Esophagus squamous epithelium (tissue), 5 donors: ENCODE data around the gene WDR11. TPM values are rescaled to one million over a fixed set of nuclear protein-coding genes. Genes with fewer than 3 reads are reported as not detected.

Experiments used
- DNase-seq: peaks from one replicate; lab custom pipeline; 2025; lab: John Stamatoyannopoulos, UW
- H3K27ac ChIP-seq, 4 donors: fragments of 200-600 bp; sonication (generic); one replicate each; pipeline ENCODE4 v1.5.1; 2016 to 2019; ENCODE audit warnings: mild to moderate bottlenecking in 1 of 4
- H3K27me3 ChIP-seq, 4 donors: fragments of 200-600 bp; sonication (generic); 1 replicate in 3 of 4; 2 replicates in 1 of 4; pipeline versions ENCODE4 v1.5.1 to v1.6.0; 2017 to 2021; ENCODE audit warnings: antibody characterized with exemption in 1 of 4
- H3K36me3 ChIP-seq, 3 donors: fragments of 200-600 bp; sonication (generic); one replicate each; pipeline ENCODE4 v1.5.1; 2016 to 2019
- H3K4me1 ChIP-seq, 3 donors: fragments of 200-600 bp; sonication (generic); one replicate each; pipeline ENCODE4 v1.5.1; 2017 to 2019
- H3K4me3 ChIP-seq, 4 donors: fragments of 200-600 bp; sonication (generic); 1 replicate in 3 of 4; 2 replicates in 1 of 4; pipeline ENCODE4 v1.5.1; 2016 to 2019; ENCODE audit warnings: mild to moderate bottlenecking in 2 of 4, moderate library complexity in 1 of 4
- H3K9me3 ChIP-seq, 3 donors: fragments of 200-600 bp; sonication (generic); one replicate each; pipeline ENCODE4 v1.5.1; 2016 to 2019
- CTCF ChIP-seq, 6 experiments: fragments of 450-650 bp in 4 of 6; fragments of 200-600 bp in 2 of 6; sonication (generic) in 2 of 6; IDR thresholded peaks; one replicate each; pipeline ENCODE4 v1.5.1; 2016 to 2019; ENCODE audit warnings: antibody characterized with exemption in 6 of 6, mild to moderate bottlenecking in 4 of 6, moderate library complexity in 4 of 6
- POLR2A ChIP-seq, 4 donors: fragments of 450-650 bp; IDR thresholded peaks; one replicate each; pipeline ENCODE4 v1.6.1; 2017; ENCODE audit warnings: antibody characterized with exemption in 4 of 4, mild to moderate bottlenecking in 4 of 4, moderate library complexity in 3 of 4
- WGBS, 2 donors: methylation state at CpG; one replicate each; pipeline ENCODE4 v1.1.5; 2018; 5-methylcytosine and 5-hydroxymethylcytosine counted together
- intact Hi-C: fragments of 100-400 bp; cut with DNase I; formaldehyde crosslinking; loops from one replicate; pipeline ENCODE4 v1.15.0; 2022
- total RNA-seq, 4 donors: library from RNA; depleted of rRNA; stranded (reverse); fragments of >200 nt; gene quantifications; one replicate each; pipeline ENCODE4 v1.1.0, GENCODE V29; 2016
- donor health status: DM: yes; HTN: yes; CAD: no.

WDR11 gene
- total RNA-seq, 4 donors from 2014 or later, result 21.9 to 50.7 (median 39.2) TPM

GRCh38 chr10:120944586-120945125 is 93.5 kb downstream of the WDR11 start:
- intact Hi-C loops, result loop anchor here (5.0 kb wide), 2 partner anchors 663 to 793 kb away; no protein-coding TSS in a partner anchor
- Histone ChIP-seq H3K27ac (peak overlapping the region; percentile 72 to 81 (median 74)), H3K36me3 (no peaks in the 10 kb centered on the region), H3K4me3 (no peak overlapping the region), H3K27me3 (peaks cover 0 to 14% (median 0%) of the 10 kb centered on the region in 4 donors), H3K4me1 (peaks cover 3 to 51% (median 32%) of the 10 kb centered on the region in 3 donors), H3K9me3 (no peaks in the 10 kb centered on the region)
- DNase-seq, result no peak
- no peak for TF ChIP-seq POLR2A (IDR thresholded peaks at IDR 0.05)
- WGBS, 2 donors, result 100% methylated on average over 1 of the region's 4 CpGs; no CpG with 5 or more reads in 1 of the 2 donors

GRCh38 chr10:120945182-120945581 is 94.0 kb downstream of the WDR11 start:
- Histone ChIP-seq H3K36me3 (no peaks in the 10 kb centered on the region), H3K4me3 (no peak overlapping the region), H3K9me3 (no peaks in the 10 kb centered on the region), H3K4me1 (peaks cover 3 to 53% (median 32%) of the 10 kb centered on the region in 3 donors), H3K27me3 (peaks cover 0 to 17% (median 0%) of the 10 kb centered on the region in 4 donors), H3K27ac (peak overlapping the region; percentile 72 to 81 (median 74))
- no peak for DNase-seq
- 80 to 89% methylated on average over 1 of the region's 1 CpG for WGBS, 2 donors
- TF ChIP-seq POLR2A (IDR thresholded peaks at IDR 0.05) (no peak), CTCF (IDR thresholded peaks at IDR 0.05) (no peak)
- intact Hi-C loops, result loop anchor here (5.0 kb wide), 1 partner anchor 662 kb away; no protein-coding TSS in a partner anchor

GRCh38 chr10:120945801-120946302 is 94.7 kb downstream of the WDR11 start:
- peak overlapping the region; percentile 72 to 89 (median 77) for H3K27ac ChIP-seq
- TF ChIP-seq POLR2A (IDR thresholded peaks at IDR 0.05), result no peak
- peak in 1 of 6 experiments; percentile 10 for TF ChIP-seq CTCF (IDR thresholded peaks at IDR 0.05)
- peaks cover 0 to 22% (median 0%) of the 10 kb centered on the region in 4 donors for H3K27me3 ChIP-seq
- no peaks in the 10 kb centered on the region for H3K9me3 ChIP-seq
- no peaks in the 10 kb centered on the region for H3K36me3 ChIP-seq
- 24 to 36% methylated on average over 6 to 8 of the region's 8 CpGs for WGBS, 2 donors
- H3K4me1 ChIP-seq, result peaks cover 3 to 53% (median 32%) of the 10 kb centered on the region in 3 donors
- H3K4me3 ChIP-seq, result peak overlapping the region in 1 of 4 donors; percentile 15
- DNase-seq, result no peak
- intact Hi-C loops, result loop anchor here (5.0 kb wide), 1 partner anchor 661 kb away; no protein-coding TSS in a partner anchor

- peak overlapping the region in 1 of 4 donors; percentile 15 for H3K4me3 ChIP-seq
- WGBS, 2 donors, result 56 to 61% methylated on average over 4 to 7 of the region's 7 CpGs
- H3K36me3 ChIP-seq, result no peaks in the 10 kb centered on the region
- TF ChIP-seq POLR2A (IDR thresholded peaks at IDR 0.05) (no peak), CTCF (IDR thresholded peaks at IDR 0.05) (no peak)
- peak overlapping the region; percentile 67 to 89 (median 76) for H3K27ac ChIP-seq
- peaks cover 3 to 53% (median 32%) of the 10 kb centered on the region in 3 donors for H3K4me1 ChIP-seq
- peaks cover 0 to 27% (median 0%) of the 10 kb centered on the region in 4 donors for H3K27me3 ChIP-seq
- H3K9me3 ChIP-seq, result no peaks in the 10 kb centered on the region
- DNase-seq, result no peak
- intact Hi-C loops, result loop anchor here (5.0 kb wide), 1 partner anchor 661 kb away; no protein-coding TSS in a partner anchor
Measured at GRCh38 chr10:120946497-120946896, 95.3 kb downstream of the WDR11 start.

GRCh38 chr10:120948889-120949608 is 97.9 kb downstream of the WDR11 start:
- peaks cover 3 to 44% (median 28%) of the 10 kb centered on the region in 3 donors for H3K4me1 ChIP-seq
- peak overlapping the region in 3 of 4 donors; percentile 28 to 63 (median 41) for H3K4me3 ChIP-seq
- H3K27ac ChIP-seq, result no peak overlapping the region
- peaks cover 0 to 35% (median 0%) of the 10 kb centered on the region in 4 donors for H3K27me3 ChIP-seq
- no peaks in the 10 kb centered on the region for H3K36me3 ChIP-seq
- H3K9me3 ChIP-seq, result peaks cover 0 to 12% (median 11%) of the 10 kb centered on the region in 3 donors
- 58 to 83% methylated on average over 1 to 10 of the region's 47 CpGs for WGBS, 2 donors
- TF ChIP-seq POLR2A (IDR thresholded peaks at IDR 0.05), result no peak
- TF ChIP-seq CTCF (IDR thresholded peaks at IDR 0.05), result peak; percentile 51 to 89 (median 83)
- DNase-seq, result no peak
- intact Hi-C loops, result loop anchor here (5.0 kb wide), 1 partner anchor 658 kb away; no protein-coding TSS in a partner anchor
